COLO829 (cell line): ENCODE results near the gene ADO.
A peak's percentile ranks its signal among the peaks of the same experiment; 100 is the strongest.

Source experiments
- DNase-seq: peaks from one replicate; pipeline ENCODE4 v3.0.0; 2012; ENCODE audit warnings: low spot score

The ADO gene

DNA sequence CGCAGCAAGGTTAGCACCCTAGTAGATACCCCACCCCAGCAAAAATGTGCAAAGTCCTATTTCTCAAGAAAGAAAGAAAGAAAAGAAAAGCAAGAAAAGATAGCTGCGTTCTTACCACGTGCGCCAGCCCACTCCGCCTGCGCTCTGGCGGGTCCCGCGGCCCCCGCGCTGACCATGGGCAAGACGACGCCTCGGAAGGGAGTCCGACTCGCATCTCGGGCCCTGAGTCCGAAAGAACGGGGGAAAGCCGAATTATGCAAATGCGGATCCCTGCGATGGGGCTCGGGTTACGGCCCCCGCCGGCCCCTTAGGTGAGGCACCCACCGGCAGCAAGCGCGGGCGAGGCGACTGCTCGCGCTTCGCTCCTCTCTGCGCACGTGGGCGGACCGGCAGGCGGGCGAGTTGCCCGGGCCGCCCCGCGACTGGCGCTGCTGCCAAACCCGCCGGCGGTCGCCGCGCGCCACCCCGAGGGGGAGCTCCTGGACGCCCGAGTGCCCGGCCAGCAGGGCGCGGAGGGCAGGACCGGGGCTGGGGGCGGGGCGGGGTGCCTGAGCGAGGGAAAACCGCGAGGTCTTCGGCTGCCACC lies 14.0 kb downstream of the ADO start:
- DNase-seq: no peak

DNA sequence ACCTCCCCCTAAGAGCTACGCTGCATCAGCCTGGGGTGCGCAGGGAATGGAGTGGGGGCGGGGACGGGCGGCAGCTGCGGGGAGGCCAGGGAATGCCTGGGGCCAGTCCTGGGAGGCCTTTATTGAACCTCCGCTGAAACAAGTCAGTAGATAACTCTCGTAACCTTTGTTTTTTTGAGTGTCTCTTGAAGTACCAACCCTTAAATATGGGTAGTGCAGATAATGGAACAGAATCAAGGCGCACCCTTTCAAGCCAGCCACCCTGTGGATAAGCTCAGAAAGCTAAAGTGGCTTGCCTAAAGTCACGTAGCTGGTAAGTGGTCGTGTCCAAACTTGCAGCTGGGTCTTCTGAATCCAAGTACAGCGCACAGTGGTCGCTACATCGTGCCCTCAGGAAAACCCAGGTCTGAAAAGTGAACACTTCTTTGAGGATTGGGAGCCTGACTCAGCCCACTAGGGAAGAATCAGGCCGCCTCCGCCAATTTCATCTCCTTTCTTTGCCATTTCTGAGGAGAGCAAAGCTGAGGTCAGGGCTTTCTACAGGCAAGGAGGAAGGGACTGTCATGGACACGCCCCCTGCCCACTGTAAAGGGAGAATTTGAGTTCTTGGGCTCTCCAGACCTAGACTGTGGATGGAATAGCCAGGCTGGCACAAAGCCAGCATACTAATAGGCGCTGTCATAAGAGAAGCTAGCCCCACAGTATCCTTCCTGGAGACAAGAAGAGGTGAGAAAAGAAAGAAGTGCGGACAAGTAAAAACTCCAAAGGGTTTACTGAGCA lies 14.8 kb downstream of the ADO start:
- DNase-seq: no peak

DNA sequence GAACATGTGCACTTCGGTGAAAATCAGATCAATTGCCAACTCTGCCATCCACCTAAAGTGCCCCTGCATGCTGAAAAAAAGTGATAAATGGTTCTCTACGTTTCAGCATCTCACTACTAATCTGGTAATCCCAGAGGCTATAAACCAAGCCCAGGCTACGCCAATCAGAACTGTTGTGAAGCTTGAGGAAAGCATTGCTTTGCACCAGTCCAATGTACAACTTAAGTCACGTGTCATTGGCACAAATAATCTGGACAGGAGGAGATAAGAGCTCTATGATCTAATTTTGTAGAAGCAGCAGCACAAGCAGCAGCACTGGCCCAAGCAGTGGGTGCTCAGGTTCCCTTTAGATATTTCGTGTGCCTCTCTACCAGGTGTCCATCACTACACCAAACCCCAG lies 16.1 kb downstream of the ADO start:
- DNase-seq: no peak

DNA sequence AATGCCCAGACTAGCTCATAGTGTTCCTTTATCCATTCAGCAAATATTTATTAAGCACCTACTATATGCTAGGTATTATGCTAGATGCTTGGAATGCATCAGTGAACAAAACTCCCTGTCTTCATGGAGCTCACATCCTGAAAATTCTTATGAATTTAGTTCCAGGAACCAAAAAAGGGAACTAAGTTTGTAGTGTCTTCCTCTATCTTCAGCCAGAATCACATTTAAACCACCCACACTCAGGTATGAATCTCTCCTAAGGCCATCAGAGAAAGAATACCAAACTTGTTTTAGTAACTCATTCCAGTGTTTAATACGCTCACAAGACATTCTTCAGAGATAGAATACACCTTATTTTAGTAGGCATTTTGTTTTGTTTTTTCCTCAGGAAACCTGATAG lies 21.8 kb downstream of the ADO start:
- no peak for DNase-seq

DNA sequence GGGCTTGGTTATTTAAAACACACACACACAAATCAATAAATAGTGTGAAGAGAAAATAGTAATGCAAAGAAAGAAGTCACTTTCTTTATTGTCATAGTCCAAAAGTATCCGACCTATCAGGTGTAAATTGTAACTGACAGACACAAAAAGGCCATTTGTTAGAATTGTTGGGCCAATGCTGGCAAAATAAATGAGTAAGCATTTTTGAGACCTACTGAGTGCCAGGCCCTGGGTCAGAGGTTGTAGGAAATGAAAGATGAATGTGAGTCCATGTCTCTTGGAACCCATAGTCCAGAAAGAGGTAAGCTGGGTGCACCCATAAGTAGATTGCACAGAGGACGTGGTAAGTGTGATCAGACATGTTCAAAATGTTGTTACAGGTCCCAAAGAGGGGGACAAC lies 25.1 kb downstream of the ADO start:
- DNase-seq: no peak

DNA sequence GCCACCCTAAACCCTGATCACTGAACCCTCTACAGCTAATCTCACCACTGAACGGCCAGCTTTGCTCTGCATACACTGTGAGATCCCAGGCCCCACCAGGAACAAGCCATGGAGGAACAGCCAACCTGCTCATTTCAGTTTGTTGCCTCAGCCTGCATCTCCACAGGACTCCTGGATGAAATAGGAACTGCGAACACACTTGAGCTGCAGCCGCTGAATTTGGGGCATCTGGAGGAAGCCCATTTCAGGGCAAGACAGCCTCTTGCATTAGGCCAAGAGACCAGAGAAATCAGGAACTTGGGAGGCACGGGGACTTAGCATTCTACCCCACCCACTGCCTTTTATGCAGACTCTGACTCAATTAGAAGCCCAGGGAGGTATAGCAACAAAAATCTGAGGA lies 26.2 kb downstream of the ADO start:
- DNase-seq: no peak

DNA sequence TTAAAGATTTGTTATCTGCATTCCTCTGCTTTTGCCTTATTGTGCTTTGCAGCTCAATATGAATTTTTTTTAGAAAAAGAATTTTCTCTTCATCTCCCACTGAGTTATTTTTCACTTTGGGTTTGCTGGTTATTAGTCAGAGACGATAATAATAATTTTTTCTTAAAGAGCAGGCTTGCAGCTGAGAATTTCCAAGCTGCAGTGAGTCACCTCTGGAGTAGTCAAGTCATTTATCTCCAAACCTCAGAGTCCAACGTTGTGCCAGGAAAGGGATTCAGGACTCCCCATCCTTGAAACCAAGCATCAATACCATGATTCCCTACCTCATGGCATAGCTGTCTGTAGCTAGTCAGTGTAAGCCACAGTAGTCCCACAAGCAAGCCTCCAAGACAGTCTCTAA lies 26.8 kb downstream of the ADO start:
- DNase-seq: no peak

DNA sequence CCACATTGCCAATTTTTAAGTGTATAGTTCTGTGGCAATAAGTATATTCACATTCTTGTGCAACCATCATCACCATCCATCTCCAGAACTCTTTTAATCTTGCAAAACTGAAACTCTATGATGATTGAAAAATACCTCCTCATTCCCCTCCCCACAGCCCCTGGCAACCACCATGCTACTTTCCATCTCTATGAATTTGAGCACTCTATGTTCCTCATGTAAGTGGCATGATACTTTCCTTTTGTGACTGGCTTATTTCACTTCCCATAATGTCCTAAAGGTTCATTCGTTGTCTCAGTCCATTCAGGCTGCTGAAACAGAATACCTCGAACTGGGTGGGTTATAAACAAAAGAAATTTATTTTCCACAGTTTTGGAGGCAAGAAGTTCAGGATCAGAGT lies 35.1 kb downstream of the ADO start:
- DNase-seq: no peak

DNA sequence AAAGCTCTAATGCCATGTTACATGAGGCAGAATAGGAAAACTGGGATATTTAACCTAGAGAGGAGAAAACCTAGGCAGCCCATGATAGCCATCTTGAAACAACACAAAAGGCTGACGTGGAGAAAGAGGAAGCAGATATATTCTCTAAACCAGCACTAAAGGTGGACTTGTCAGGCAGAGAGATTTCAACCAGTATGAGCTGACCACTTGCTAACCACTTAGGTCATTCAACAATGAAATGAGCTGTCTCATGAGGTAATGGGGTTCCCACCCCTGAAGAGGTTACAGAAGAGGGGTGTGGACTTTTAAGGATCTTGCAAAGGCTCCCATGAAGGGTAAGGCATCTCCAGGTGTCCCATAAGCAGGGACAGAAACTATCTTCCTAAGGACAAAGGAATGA lies 38.5 kb downstream of the ADO start:
- no peak for DNase-seq

DNA sequence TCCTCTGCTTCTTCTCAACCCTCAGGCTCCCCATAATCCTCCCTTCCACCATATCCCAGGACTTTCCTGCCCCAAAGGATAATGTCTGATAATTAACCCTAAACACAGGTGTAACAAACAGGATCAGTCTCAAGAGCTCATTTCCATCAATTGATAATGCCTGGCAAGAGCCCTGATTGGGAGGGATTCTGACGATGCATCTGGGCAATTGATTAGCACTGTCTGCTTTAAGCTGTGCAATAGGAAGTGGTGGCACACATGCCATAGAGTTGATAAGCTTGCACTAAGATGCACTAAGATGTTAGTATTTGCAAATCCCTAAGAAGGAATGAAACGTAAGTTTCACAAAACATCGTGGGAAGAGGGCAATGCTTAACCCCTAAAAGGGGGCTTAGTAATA lies 39.1 kb downstream of the ADO start:
- DNase-seq: no peak

DNA sequence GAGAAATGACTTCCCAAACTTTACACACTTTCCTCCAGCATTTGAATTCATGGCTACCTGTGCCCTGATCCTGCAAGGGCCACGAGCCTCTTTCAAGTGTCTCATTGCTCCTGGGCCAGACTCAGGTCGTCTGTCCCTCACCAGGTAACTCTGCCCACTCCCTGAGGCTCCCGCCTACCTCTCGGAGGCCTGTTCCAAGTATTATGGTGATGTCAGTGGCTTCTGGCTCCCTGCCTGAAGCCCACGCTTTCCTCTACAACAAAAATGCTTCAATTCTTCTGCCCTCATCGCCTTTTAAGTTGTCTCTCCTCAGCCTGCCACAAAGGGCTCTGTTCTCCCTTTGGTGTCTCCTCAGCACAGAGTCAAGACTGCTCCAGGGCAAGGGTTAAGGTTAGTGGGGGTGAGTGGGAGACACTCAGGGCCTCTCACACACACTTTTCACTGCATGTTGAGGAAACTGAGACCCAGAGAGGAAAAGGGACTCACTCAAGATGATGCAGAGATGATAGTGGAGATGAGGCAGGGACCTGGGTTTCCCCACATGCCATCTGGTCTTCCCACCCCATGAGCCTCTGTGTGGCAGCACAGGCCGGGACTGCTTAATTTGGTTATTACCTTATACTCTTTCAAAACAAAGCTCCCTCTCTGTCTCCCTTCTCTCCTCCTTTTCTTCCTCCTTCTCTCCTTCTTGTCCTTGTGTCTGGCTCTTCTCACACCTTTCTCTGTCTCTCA lies 39.9 kb downstream of the ADO start:
- DNase-seq: peak; percentile 13

DNA sequence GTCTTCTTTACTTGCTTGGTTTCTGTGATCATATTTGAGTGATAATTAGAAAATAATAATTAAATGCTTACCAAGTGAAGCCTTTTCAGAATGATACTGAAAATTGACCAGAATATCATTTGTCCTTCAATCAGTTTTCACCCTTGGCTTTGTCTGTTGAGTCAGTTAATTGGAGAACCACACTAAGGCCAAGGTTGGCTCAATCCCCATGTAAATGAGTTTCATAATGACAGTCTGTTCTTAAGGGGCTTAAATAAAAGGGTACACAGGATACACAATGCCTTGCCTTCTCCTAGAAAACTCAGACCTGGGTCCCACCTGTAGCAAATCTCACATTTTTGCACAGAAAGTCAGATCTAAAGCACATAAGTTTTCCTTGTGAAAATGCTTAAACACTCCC lies 42.9 kb downstream of the ADO start:
- no peak for DNase-seq

DNA sequence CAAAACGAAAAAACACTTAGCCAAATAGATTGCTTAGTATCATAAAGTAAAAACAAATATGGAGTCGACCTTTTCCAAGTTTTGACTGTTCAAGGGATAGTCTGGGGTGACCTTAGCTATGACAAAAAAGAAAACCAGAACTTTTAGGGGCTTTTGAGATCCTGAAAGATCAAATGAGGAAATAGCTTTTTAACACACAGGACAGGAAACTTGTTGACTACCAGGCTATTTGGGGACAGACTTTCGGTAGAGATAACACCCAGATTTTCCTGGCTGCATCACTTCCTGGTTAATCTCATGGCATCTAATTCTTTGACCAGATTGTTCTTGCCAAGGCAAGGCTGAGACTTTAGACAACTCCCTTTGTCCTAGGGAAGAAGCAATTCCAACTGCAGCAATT lies 46.1 kb downstream of the ADO start:
- no peak for DNase-seq

DNA sequence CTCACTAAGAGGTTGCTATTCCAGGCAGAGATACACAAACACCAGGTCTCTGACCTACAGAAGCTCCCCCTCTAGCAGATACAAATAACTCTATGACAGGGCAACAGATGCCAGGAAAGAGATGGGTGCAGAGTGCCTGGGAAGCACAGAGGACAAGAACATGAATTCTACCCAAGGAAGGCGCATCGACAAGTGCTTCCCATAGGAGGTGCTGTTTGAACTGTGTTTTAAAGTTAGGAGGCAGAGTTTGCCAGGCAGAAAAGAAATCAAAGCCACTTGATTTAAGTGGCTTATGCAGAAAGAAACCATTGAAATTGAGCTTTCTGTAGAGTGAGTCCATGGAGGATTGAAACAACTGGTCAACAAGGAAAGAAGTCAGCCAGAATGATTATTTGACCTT lies 46.9 kb downstream of the ADO start:
- DNase-seq: no peak

DNA sequence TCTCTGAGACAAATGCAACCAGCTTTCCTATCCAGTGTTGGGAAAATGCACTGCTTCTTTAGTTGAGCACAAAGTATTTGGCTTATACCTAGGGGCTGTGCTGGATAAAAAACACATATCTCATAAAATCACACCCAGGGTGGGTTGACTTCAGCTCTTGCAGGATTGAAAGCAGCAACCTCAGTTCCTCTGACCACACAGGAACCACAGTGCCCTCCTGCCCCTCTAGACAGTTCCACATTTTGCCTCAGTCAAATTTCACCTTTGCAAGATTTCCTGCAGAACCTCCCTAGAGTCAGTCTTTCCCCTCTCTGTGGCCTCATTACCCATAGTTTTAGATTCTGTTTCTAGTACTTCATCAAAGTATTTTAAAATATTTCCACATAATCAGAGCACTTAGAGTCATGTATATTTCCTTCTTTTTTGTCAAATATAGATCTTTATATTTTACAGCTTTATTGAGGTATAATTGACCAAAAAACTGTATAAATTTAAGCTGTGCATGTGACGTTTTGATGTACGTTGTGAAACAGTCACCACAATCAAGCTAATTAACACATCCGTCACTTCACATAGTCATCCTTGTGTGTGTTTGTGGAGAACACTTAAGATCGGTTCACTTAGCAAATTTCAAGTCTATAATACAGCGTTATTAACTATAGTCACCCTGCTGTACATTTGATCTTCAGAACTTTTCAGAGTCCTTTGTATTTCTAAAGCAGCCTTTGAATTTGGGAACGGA lies 48.6 kb downstream of the ADO start:
- no peak for DNase-seq

DNA sequence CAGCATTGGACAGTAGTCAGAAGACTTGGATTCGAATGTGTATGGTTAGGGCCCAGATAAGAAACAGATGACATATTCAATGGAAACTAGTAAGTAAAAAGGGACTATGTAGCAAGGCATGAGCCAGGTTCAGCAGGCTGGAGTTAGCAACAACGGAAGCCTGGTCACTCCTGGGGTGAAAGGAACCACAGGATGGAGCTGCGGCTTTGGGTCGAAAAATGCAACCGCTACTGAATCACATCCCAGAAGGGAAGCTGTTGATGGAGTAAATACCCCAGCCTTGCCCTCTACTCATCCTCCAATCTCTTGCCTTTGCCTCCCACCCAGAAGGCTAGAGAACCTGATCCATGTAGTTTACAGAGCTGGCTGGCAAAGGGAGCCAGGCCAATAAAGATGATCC lies 49.2 kb downstream of the ADO start:
- no peak for DNase-seq

DNA sequence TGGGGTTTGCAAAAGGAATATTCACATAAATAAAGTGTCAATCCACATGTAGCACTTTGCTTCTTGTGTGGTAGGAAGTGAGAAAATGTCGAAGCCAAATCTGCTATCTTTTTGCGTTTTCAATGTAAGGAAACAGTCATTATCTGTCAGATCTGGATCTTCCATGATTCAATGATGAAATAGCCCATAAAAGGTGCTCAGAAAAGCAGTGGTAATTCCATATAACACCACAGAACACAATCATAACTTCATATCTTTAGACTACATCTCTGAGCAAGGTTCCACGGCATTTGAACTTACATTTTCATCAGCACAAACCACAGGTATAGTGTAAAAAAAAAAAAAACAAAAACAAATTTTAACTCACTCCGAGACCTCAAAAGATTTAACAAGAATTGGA lies 51.5 kb downstream of the ADO start:
- DNase-seq: no peak
